Activated T-helper 2 cell treated with anti-CD3 and anti-CD28 coated beads, Interferon-gamma antibody, Interleukin-2, Interleukin-4, amounts not matched to agents 10 μg/mL and 5 μg/mL and 100 μg/mL, durations not matched to agents 14 hours and 24 hours and 36 hours (primary cell): Measurements from ENCODE around the gene TADA3. TPM values are rescaled to one million over a fixed set of nuclear protein-coding genes. Genes with fewer than 3 reads are reported as not detected.

Source experiments
- DNase-seq: peaks from one replicate; pipeline ENCODE4 v3.0.0; 2021; ENCODE audit warnings: low spot score
- H3K27ac Mint-ChIP-seq: one replicate; pipeline ENCODE4 v1.8.0; 2021; ENCODE audit warnings: mixed read lengths
- H3K27me3 Mint-ChIP-seq: one replicate; pipeline ENCODE4 v1.8.0; 2021; ENCODE audit warnings: low read depth, mixed read lengths
- H3K36me3 Mint-ChIP-seq: one replicate; pipeline ENCODE4 v1.8.0; 2021; ENCODE audit warnings: low read depth, mixed read lengths
- H3K4me1 Mint-ChIP-seq: one replicate; pipeline ENCODE4 v1.8.0; 2021; ENCODE audit warnings: low read depth, mixed read lengths
- H3K4me3 Mint-ChIP-seq: one replicate; pipeline ENCODE4 v1.8.0; 2021; ENCODE audit warnings: low read depth, mild to moderate bottlenecking, moderate library complexity, mixed read lengths
- H3K9me3 Mint-ChIP-seq: one replicate; pipeline ENCODE4 v1.8.0; 2021; ENCODE audit warnings: mixed read lengths
- intact Hi-C: fragments of 100-400 bp; cut with micrococcal nuclease; formaldehyde crosslinking; loops from one replicate; pipeline ENCODE4 v1.15.1; 2023
- total RNA-seq: library from RNA; stranded (reverse); gene quantifications from 2 replicates; pipeline ENCODE4 v1.2.3, GENCODE V29; 2022

TADA3 gene
- total RNA-seq, 1 donor from 2014 or later, result 89.2 TPM

- intact Hi-C loops, result no loop called here
- Mint-ChIP-seq H3K9me3 (no peaks in the 10 kb centered on the region), H3K4me1 (peaks cover 5% of the 10 kb centered on the region), H3K27ac (no peak overlapping the region), H3K36me3 (peaks cover 16% of the 10 kb centered on the region), H3K4me3 (no peak overlapping the region), H3K27me3 (no peaks in the 10 kb centered on the region)
- DNase-seq, result no peak
Measured at GRCh38 chr3:9820946-9821345, 28.7 kb upstream of the TADA3 start.

GRCh38 chr3:9820543-9820942 is 28.3 kb upstream of the TADA3 start:
- peaks cover 5% of the 10 kb centered on the region for H3K4me1 Mint-ChIP-seq
- no peak for DNase-seq
- peaks cover 17% of the 10 kb centered on the region for H3K36me3 Mint-ChIP-seq
- H3K27me3 Mint-ChIP-seq, result no peaks in the 10 kb centered on the region
- H3K9me3 Mint-ChIP-seq, result no peaks in the 10 kb centered on the region
- intact Hi-C loops, result no loop called here
- H3K4me3 Mint-ChIP-seq, result no peak overlapping the region
- no peak overlapping the region for H3K27ac Mint-ChIP-seq

- Mint-ChIP-seq H3K9me3 (no peaks in the 10 kb centered on the region), H3K36me3 (peaks cover 17% of the 10 kb centered on the region), H3K27me3 (no peaks in the 10 kb centered on the region), H3K4me1 (peaks cover 5% of the 10 kb centered on the region), H3K4me3 (no peak overlapping the region), H3K27ac (no peak overlapping the region)
- DNase-seq, result no peak
- intact Hi-C loops, result no loop called here
Measured at GRCh38 chr3:9818666-9819335, 26.5 kb upstream of the TADA3 start.

- Mint-ChIP-seq H3K27me3 (no peaks in the 10 kb centered on the region), H3K9me3 (no peaks in the 10 kb centered on the region), H3K4me1 (peaks cover 5% of the 10 kb centered on the region), H3K4me3 (no peak overlapping the region), H3K36me3 (peaks cover 28% of the 10 kb centered on the region), H3K27ac (no peak overlapping the region)
- no peak for DNase-seq
- intact Hi-C loops, result no loop called here
Measured at GRCh38 chr3:9817436-9817835, 25.2 kb upstream of the TADA3 start.

- intact Hi-C loops, result no loop called here
- H3K27me3 Mint-ChIP-seq, result no peaks in the 10 kb centered on the region
- no peak overlapping the region for H3K27ac Mint-ChIP-seq
- no peak overlapping the region for H3K4me3 Mint-ChIP-seq
- peaks cover 33% of the 10 kb centered on the region for H3K36me3 Mint-ChIP-seq
- DNase-seq, result no peak
- no peaks in the 10 kb centered on the region for H3K9me3 Mint-ChIP-seq
- peaks cover 10% of the 10 kb centered on the region for H3K4me1 Mint-ChIP-seq
Measured at GRCh38 chr3:9815986-9816385, 23.7 kb upstream of the TADA3 start.

GRCh38 chr3:9812870-9813483 is 20.7 kb upstream of the TADA3 start:
- Mint-ChIP-seq H3K27ac (no peak overlapping the region), H3K4me1 (peaks cover 22% of the 10 kb centered on the region), H3K9me3 (no peaks in the 10 kb centered on the region), H3K36me3 (peaks cover 46% of the 10 kb centered on the region), H3K27me3 (no peaks in the 10 kb centered on the region), H3K4me3 (no peak overlapping the region)
- no peak for DNase-seq
- intact Hi-C loops, result no loop called here

GRCh38 chr3:9810846-9811245 is 18.6 kb upstream of the TADA3 start:
- intact Hi-C loops, result no loop called here
- H3K4me1 Mint-ChIP-seq, result peaks cover 30% of the 10 kb centered on the region

GRCh38 chr3:9810433-9810770 is 18.1 kb upstream of the TADA3 start:
- H3K27me3 Mint-ChIP-seq, result no peaks in the 10 kb centered on the region
- no peak for DNase-seq
- peak overlapping the region; percentile 40 for H3K4me3 Mint-ChIP-seq
- no peaks in the 10 kb centered on the region for H3K9me3 Mint-ChIP-seq
- H3K4me1 Mint-ChIP-seq, result peaks cover 32% of the 10 kb centered on the region
- peak overlapping the region; percentile 46 for H3K27ac Mint-ChIP-seq
- intact Hi-C loops, result no loop called here
- H3K36me3 Mint-ChIP-seq, result peaks cover 65% of the 10 kb centered on the region

More at GRCh38 chr3:9810846-9811245, 18.6 kb upstream of the TADA3 start:
- no peaks in the 10 kb centered on the region for H3K27me3 Mint-ChIP-seq
- H3K27ac Mint-ChIP-seq, result peak overlapping the region; percentile 46
- no peaks in the 10 kb centered on the region for H3K9me3 Mint-ChIP-seq
- H3K4me3 Mint-ChIP-seq, result peak overlapping the region; percentile 40
- no peak for DNase-seq
- H3K36me3 Mint-ChIP-seq, result peaks cover 61% of the 10 kb centered on the region

GRCh38 chr3:9809615-9810432 is 17.6 kb upstream of the TADA3 start, which contains the start of gene TTLL3:
Gene TTLL3, plus strand, starts transcription at chr3:9810262. Its CDS starts 400 bp downstream, at chr3:9810662.
- peak within 1 kb of the TSS; percentile 85 for H3K27ac Mint-ChIP-seq
- no peaks in the 10 kb centered on the region for H3K27me3 Mint-ChIP-seq
- H3K4me1 Mint-ChIP-seq, result peaks cover 32% of the 10 kb centered on the region
- peaks cover 71% of the 10 kb centered on the region for H3K36me3 Mint-ChIP-seq
- peak; percentile 26 for DNase-seq
- intact Hi-C loops, result loop anchor here (5.0 kb wide), 2 partner anchors 43 to 58 kb away; partner anchors contain the start of gene CAMK1
- no peaks in the 10 kb centered on the region for H3K9me3 Mint-ChIP-seq
- H3K4me3 Mint-ChIP-seq, result peak within 1 kb of the TSS; percentile 81

GRCh38 chr3:9809239-9809614 is 17.0 kb upstream of the TADA3 start:
- no peaks in the 10 kb centered on the region for H3K9me3 Mint-ChIP-seq
- intact Hi-C loops, result loop anchor here (5.0 kb wide), 2 partner anchors 42 to 57 kb away; partner anchors contain the start of gene CAMK1
- no peaks in the 10 kb centered on the region for H3K27me3 Mint-ChIP-seq
- peaks cover 32% of the 10 kb centered on the region for H3K4me1 Mint-ChIP-seq
- peak overlapping the region; percentile 81 for H3K4me3 Mint-ChIP-seq
- peak overlapping the region; percentile 85 for H3K27ac Mint-ChIP-seq
- H3K36me3 Mint-ChIP-seq, result peaks cover 77% of the 10 kb centered on the region
- DNase-seq, result no peak

- Mint-ChIP-seq H3K4me1 (peaks cover 35% of the 10 kb centered on the region), H3K9me3 (no peaks in the 10 kb centered on the region), H3K36me3 (peaks cover 79% of the 10 kb centered on the region), H3K27me3 (no peaks in the 10 kb centered on the region), H3K4me3 (no peak overlapping the region), H3K27ac (peak overlapping the region; percentile 85)
- peak; percentile 39 for DNase-seq
- intact Hi-C loops, result loop anchor here (5.0 kb wide), 2 partner anchors 41 to 56 kb away; partner anchors contain the start of gene CAMK1
Measured at GRCh38 chr3:9808345-9809037, 16.2 kb upstream of the TADA3 start.

- no peaks in the 10 kb centered on the region for H3K9me3 Mint-ChIP-seq
- no peak for DNase-seq
- H3K27ac Mint-ChIP-seq, result peak overlapping the region; percentile 85
- peaks cover 39% of the 10 kb centered on the region for H3K4me1 Mint-ChIP-seq
- intact Hi-C loops, result loop anchor here (5.0 kb wide), 2 partner anchors 41 to 56 kb away; partner anchors contain the start of gene CAMK1
- no peak overlapping the region for H3K4me3 Mint-ChIP-seq
- H3K27me3 Mint-ChIP-seq, result no peaks in the 10 kb centered on the region
- H3K36me3 Mint-ChIP-seq, result peaks cover 79% of the 10 kb centered on the region
Measured at GRCh38 chr3:9807981-9808344, 15.7 kb upstream of the TADA3 start.
